8988T (cell line): Measurements from ENCODE around the gene PTPRE.

ENCODE experiments used
- DNase-seq: peaks from one replicate; pipeline ENCODE4 v3.0.0; 2011

Gene PTPRE

GRCh38 chr10:127882801-127883459, 24.0 kb upstream of the PTPRE start:
- DNase-seq, result no peak

- DNase-seq, result no peak
Observed at GRCh38 chr10:127883516-127883915, 23.4 kb upstream of the PTPRE start.

GRCh38 chr10:127884501-127884900, 22.4 kb upstream of the PTPRE start:
- DNase-seq, result no peak

GRCh38 chr10:127886371-127887051, 20.4 kb upstream of the PTPRE start:
- DNase-seq, result no peak

- no peak for DNase-seq
Observed at GRCh38 chr10:127887541-127888415, 19.1 kb upstream of the PTPRE start.

GRCh38 chr10:127888521-127889312, 18.2 kb upstream of the PTPRE start:
- no peak for DNase-seq

- DNase-seq, result no peak
Observed at GRCh38 chr10:127889605-127890195, 17.2 kb upstream of the PTPRE start.

GRCh38 chr10:127890216-127890615, 16.7 kb upstream of the PTPRE start:
- no peak for DNase-seq

GRCh38 chr10:127890832-127891334, 16.0 kb upstream of the PTPRE start:
- DNase-seq, result no peak

- DNase-seq, result no peak
Observed at GRCh38 chr10:127892743-127893142, 14.2 kb upstream of the PTPRE start, which contains the start of gene CLRN3. Gene CLRN3, minus strand, starts transcription at chr10:127892941. Its CDS starts 157 bp downstream, at chr10:127892784.

- no peak for DNase-seq
Observed at GRCh38 chr10:127894146-127894545, 12.8 kb upstream of the PTPRE start.

- DNase-seq, result no peak
Observed at GRCh38 chr10:127896590-127896989, 10.3 kb upstream of the PTPRE start.

- no peak for DNase-seq
Observed at GRCh38 chr10:127897177-127897576, 9.7 kb upstream of the PTPRE start.

GRCh38 chr10:127899766-127900387, 7.0 kb upstream of the PTPRE start:
- DNase-seq, result no peak

GRCh38 chr10:127903789-127904188, 3.1 kb upstream of the PTPRE start:
- DNase-seq, result no peak

GRCh38 chr10:127904311-127905000, 2.4 kb upstream of the PTPRE start:
- DNase-seq, result no peak

- no peak for DNase-seq
Observed at GRCh38 chr10:127905001-127905847, 1.7 kb upstream of the PTPRE start.

GRCh38 chr10:127905848-127906261, 1.0 kb upstream of the PTPRE start:
- DNase-seq, result no peak

- no peak for DNase-seq
Observed at GRCh38 chr10:127907411-127908105, 655 bp downstream of the PTPRE start.
